ENCODE measurements around the gene FBXW4.
A peak's percentile ranks its signal among the peaks of the same experiment; 100 is the strongest.

FBXW4 gene

DNA sequence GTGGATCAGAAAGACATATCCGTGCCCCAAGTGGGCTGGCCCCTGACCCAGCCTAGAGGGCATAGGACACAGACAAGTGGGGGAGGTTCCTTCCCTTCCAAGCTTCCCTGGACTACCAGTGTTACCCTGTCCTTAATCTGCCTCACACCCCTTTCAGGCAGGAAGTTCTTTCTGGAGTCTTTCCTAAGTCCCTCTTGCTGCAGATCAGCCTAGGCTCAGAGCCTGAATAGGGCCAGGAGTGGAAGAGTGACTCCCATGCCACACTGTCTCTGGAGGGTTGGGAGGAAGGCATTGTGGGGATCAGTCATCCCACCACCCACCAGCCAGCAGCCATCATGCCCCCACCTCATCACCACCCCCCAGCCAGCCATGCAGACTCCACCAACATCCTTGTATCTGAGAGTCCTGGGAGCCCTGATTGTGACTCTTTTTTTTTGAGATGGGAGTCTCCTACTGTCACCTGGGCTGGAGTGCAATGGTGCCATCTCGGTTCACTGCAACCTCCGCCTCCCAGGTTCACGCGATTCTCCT lies 129.5 kb downstream of the FBXW4 start:
- DNase-seq: peak; percentile 39

DNA sequence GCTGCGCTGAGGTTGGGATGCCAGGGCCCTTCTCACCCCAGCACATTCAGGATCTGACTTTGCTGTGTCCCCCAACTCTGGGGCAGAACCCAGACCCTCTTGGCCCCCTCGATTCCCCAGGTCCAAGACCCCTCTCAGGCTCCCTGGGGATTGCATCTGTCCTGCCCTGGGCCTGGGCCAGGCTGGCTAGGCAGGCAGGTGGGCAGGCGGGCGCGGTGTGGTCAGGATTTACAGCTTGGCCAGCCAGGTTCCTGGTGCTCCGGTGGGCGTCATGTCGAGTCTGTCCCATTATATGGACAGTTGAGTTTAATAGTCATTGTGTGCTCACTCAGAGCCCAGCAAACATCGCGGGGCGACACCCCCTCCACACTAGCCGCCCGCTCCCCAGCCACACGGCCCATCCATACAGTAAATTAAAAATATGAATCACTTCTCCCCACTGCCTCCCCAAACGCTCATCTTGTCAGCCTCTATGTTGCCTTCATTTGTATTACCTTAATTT lies 130.4 kb downstream of the FBXW4 start:
- DNase-seq: peak; percentile 51

DNA sequence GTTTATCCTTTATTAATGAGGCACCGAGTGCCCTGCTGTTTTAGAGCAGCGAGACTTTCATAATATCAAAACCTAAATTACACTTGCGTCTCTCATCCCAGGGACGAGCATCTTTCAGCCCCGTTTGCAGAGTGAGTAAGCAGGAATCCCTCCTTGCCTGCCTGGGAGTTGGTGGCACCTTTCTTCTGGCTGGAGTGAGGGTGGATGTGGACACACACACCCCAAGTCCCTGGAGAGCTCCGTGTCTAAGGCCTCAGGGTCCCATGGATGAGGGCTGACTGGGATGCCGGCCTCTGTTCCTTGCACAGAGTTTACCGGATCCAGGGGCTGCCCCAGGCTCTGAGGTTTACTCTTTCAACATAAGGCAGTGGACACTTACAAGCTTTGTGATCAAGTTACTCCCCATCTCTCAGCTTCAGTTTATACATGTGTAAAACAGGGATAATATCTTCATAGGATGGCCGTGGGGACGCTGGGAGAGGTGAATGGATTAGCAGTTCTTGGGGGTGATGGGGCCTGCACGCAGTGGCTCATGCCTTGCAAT lies 131.4 kb downstream of the FBXW4 start:
- DNase-seq: peak; percentile 50

DNA sequence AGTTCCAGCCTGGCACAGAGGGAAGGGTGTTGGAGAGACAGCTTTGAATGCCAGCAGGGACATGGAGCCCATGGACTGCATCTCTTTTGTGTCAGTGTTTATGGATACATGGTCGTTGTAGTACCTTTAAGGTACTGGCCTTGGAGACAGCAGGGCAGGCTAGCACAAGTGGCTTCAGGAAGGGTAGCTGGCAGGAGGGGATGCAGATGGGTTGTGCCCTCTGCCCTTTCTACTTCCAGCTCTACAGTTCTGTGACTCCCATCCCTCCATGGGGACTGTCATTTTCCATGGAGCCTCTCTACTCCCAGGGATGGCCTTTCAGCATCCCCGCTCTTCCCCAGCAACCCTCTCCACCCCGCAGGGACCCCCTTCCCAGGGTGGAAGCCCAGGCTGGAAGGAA lies 132.0 kb downstream of the FBXW4 start:
- DNase-seq: no peak

DNA sequence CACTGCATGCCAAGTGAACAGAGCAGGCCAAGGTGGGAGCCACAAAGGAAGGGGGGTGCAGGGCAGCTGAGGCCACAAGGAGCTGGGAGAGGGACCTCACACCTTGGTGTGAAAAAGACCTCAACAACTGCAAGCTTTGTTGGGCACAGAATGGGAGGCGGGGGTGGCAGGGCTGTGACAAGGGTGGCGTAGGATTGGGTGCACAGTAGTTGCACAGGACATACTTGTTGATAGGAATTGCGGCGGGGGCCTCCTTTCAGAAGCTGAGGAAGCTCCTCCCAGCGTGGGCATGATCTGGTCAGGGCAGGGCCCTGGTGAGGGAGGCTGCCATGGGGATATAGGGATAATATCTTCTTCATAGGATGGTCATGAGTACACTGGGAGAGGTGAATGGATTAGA lies 132.7 kb downstream of the FBXW4 start:
- DNase-seq: peak; percentile 52

DNA sequence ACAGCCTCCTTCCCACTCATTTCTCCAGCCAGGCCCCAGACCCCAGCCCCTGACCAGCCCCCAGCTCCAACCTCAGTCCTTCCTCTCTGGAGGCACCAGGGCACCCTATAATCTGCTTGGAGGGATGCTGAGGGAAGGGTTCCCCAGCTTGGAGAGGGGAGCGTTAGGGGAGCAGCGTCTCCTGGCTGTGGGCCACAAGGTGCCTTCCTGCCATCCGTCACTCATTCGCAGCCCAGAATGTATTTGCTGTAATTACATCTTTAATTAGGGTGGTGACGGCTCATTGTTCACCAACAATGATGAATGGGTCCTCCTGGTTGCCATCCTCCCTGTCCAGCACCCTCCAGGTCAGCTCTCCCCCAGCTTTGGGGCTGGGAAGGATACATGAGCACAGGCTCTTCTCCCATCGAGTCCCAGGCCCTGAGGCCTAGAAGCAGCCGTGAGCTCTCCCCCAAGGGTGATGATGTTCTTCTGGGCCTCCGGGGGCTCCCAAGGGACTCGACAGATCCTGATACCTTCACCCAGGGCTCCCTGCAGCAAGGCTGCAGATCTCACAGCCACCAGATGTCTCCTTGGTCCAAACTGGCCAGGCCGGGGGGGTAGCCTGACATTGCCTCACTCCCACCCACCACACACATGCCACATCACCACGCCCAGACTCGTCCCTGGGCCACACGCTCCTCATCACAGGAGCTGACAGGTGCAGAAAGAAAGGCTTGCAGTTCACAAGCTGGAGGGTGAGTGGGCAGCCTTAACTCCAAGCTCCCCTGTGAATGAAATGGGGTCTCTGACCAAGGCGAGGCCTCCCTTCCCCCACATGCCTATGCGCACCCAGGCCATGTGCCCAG lies 133.7 kb downstream of the FBXW4 start:
- peak; percentile 54 for DNase-seq

Measured in activated effector memory CD4-positive, alpha-beta T cell treated with anti-CD3 and anti-CD28 coated beads, Interleukin-2, amount 50 U/mL, for 16 hours (primary cell).